ENCODE results near the gene LOC128125822.

The LOC128125822 gene

GRCh38 chr6:63599243-63599642, 27.0 kb downstream of the LOC128125822 start:
- H4K20me1 ChIP-seq (replicated peaks; ENCODE audit: insufficient read depth) = no peaks in the 10 kb centered on the region
- no peaks in the 10 kb centered on the region for H3F3A ChIP-seq (replicated peaks; ENCODE audit: low read depth)
- Mint-ChIP-seq H3K4me3 (peak overlapping the region; percentile 90), H3K4me1 (peaks cover 6% of the 10 kb centered on the region; the same call in 1 of the 3 replicates), H3K36me3 (ENCODE audit: low read depth) (no peaks in the 10 kb centered on the region), H3K27me3 (ENCODE audit: insufficient read depth, low read depth, poor library complexity) (no peaks in the 10 kb centered on the region), H3K27ac (no peak overlapping the region), H3K9me3 (no peaks in the 10 kb centered on the region)
- DNase-seq (ENCODE audit: low spot score) = no peak
- TF ChIP-seq, protein P1, sequence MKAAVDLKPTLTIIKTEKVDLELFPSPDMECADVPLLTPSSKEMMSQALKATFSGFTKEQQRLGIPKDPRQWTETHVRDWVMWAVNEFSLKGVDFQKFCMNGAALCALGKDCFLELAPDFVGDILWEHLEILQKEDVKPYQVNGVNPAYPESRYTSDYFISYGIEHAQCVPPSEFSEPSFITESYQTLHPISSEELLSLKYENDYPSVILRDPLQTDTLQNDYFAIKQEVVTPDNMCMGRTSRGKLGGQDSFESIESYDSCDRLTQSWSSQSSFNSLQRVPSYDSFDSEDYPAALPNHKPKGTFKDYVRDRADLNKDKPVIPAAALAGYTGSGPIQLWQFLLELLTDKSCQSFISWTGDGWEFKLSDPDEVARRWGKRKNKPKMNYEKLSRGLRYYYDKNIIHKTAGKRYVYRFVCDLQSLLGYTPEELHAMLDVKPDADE (IDR thresholded peaks at IDR 0.05) = no peak
- TF ChIP-seq JUNB (IDR thresholded peaks at IDR 0.05; ENCODE audit: unreplicated experiment) (no peak), CTCF (conservative IDR thresholded peaks at IDR 0.05; ENCODE audit: low read depth in 2 of 2) (no peak), CREB1 (CRISPR knock-in tag; IDR thresholded peaks at IDR 0.05; ENCODE audit: low read depth) (no peak), EZH2phosphoT487 (IDR thresholded peaks at IDR 0.05; ENCODE audit: unreplicated experiment) (no peak), NANOG (IDR thresholded peaks at IDR 0.05; ENCODE audit: borderline replicate concordance) (no peak), ZNF331 (CRISPR knock-in tag; IDR thresholded peaks at IDR 0.05; ENCODE audit: low read depth) (no peak), POLR2AphosphoS5 (IDR thresholded peaks at IDR 0.05; ENCODE audit: low read depth) (no peak), ZNF114 (CRISPR knock-in tag; IDR thresholded peaks at IDR 0.05) (no peak), STAT1 (IDR thresholded peaks at IDR 0.05; ENCODE audit: unreplicated experiment) (no peak), EZH2 (IDR thresholded peaks at IDR 0.05; ENCODE audit: low read depth, unreplicated experiment) (no peak), REST (IDR thresholded peaks at IDR 0.05; ENCODE audit: unreplicated experiment) (no peak)
- TF ChIP-seq, protein P2, sequence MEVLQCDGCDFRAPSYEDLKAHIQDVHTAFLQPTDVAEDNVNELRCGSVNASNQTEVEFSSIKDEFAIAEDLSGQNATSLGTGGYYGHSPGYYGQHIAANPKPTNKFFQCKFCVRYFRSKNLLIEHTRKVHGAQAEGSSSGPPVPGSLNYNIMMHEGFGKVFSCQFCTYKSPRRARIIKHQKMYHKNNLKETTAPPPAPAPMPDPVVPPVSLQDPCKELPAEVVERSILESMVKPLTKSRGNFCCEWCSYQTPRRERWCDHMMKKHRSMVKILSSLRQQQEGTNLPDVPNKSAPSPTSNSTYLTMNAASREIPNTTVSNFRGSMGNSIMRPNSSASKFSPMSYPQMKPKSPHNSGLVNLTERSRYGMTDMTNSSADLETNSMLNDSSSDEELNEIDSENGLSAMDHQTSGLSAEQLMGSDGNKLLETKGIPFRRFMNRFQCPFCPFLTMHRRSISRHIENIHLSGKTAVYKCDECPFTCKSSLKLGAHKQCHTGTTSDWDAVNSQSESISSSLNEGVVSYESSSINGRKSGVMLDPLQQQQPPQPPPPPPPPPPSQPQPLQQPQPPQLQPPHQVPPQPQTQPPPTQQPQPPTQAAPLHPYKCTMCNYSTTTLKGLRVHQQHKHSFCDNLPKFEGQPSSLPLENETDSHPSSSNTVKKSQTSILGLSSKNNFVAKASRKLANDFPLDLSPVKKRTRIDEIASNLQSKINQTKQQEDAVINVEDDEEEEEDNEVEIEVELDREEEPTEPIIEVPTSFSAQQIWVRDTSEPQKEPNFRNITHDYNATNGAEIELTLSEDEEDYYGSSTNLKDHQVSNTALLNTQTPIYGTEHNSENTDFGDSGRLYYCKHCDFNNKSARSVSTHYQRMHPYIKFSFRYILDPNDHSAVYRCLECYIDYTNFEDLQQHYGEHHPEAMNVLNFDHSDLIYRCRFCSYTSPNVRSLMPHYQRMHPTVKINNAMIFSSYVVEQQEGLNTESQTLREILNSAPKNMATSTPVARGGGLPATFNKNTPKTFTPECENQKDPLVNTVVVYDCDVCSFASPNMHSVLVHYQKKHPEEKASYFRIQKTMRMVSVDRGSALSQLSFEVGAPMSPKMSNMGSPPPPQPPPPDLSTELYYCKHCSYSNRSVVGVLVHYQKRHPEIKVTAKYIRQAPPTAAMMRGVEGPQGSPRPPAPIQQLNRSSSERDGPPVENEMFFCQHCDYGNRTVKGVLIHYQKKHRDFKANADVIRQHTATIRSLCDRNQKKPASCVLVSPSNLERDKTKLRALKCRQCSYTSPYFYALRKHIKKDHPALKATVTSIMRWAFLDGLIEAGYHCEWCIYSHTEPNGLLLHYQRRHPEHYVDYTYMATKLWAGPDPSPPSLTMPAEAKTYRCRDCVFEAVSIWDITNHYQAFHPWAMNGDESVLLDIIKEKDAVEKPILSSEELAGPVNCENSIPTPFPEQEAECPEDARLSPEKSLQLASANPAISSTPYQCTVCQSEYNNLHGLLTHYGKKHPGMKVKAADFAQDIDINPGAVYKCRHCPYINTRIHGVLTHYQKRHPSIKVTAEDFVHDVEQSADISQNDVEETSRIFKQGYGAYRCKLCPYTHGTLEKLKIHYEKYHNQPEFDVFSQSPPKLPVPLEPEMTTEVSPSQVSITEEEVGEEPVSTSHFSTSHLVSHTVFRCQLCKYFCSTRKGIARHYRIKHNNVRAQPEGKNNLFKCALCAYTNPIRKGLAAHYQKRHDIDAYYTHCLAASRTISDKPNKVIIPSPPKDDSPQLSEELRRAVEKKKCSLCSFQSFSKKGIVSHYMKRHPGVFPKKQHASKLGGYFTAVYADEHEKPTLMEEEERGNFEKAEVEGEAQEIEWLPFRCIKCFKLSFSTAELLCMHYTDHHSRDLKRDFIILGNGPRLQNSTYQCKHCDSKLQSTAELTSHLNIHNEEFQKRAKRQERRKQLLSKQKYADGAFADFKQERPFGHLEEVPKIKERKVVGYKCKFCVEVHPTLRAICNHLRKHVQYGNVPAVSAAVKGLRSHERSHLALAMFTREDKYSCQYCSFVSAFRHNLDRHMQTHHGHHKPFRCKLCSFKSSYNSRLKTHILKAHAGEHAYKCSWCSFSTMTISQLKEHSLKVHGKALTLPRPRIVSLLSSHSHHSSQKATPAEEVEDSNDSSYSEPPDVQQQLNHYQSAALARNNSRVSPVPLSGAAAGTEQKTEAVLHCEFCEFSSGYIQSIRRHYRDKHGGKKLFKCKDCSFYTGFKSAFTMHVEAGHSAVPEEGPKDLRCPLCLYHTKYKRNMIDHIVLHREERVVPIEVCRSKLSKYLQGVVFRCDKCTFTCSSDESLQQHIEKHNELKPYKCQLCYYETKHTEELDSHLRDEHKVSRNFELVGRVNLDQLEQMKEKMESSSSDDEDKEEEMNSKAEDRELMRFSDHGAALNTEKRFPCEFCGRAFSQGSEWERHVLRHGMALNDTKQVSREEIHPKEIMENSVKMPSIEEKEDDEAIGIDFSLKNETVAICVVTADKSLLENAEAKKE (CRISPR knock-in tag; IDR thresholded peaks at IDR 0.05) = no peak
- no peaks in the 10 kb centered on the region for H3K36me3 ChIP-seq (ENCODE audit: insufficient read depth)
- H3K4me3 ChIP-seq = peak overlapping the region; percentile 61
- H3K27me3 ChIP-seq (ENCODE audit: insufficient read depth) = no peaks in the 10 kb centered on the region
- no peak overlapping the region for H3K27ac ChIP-seq (ENCODE audit: low read depth)
- peak overlapping the region; percentile 84; the same call in 1 of the 2 replicates for H2AFZ ChIP-seq
- peak overlapping the region; percentile 84 for H3K4me2 ChIP-seq
- H3K79me2 ChIP-seq (replicated peaks; ENCODE audit: insufficient read depth) = no peaks in the 10 kb centered on the region
- no peaks in the 10 kb centered on the region; the same call in 1 of the 2 replicates for H3K4me1 ChIP-seq (ENCODE audit: insufficient read depth)
- ATAC-seq = no peak
- H3K9me2 ChIP-seq (ENCODE audit: insufficient read depth) = no peaks in the 10 kb centered on the region

All from GM23338 (cell line).